Hematopoietic multipotent progenitor cell treated with erythropoietin and hydrocortisone succinate and interleukin-3 and kit ligand, for 8 days (in vitro differentiated cells): ENCODE measurements around the gene SNX4.
A peak's percentile ranks its signal among the peaks of the same experiment; 100 is the strongest.

ENCODE experiments used
- DNase-seq: peaks from one replicate; pipeline ENCODE4 v3.0.0-alpha.2; 2015

SNX4 gene

GRCh38 chr3:125401402-125401801 lies 118.6 kb downstream of the SNX4 start:
- DNase-seq = no peak

GRCh38 chr3:125398952-125399351 lies 121.0 kb downstream of the SNX4 start:
- peak; percentile 14 for DNase-seq
